Prostate gland (tissue), 2 donors: Measurements from ENCODE around the gene ANKMY1. TPM values are rescaled to one million over a fixed set of nuclear protein-coding genes. Genes with fewer than 3 reads are reported as not detected.

ENCODE experiments used
- DNase-seq: peaks from one replicate; pipeline ENCODE4 v3.0.0-alpha.2; 2019; ENCODE audit warnings: low spot score
- H3K27ac ChIP-seq, 2 donors: fragments of 200-600 bp; sonication (generic); 2 replicates each; pipeline ENCODE4 v1.5.1; 2017 to 2019
- H3K27me3 ChIP-seq: fragments of 200-600 bp; sonication (generic); replicated peaks from 2 replicates; pipeline ENCODE4 v1.5.1; 2019; ENCODE audit not compliant: insufficient read depth
- H3K36me3 ChIP-seq, 2 donors: fragments of 200-600 bp; sonication (generic); 1 replicate in 1 of 2; 2 replicates in 1 of 2; pipeline versions ENCODE4 v1.5.1 to v1.8.1; 2017 to 2019
- H3K4me1 ChIP-seq: fragments of 200-600 bp; sonication (generic); replicated peaks from 2 replicates; pipeline ENCODE4 v1.5.1; 2019
- H3K4me3 ChIP-seq, 2 donors: fragments of 200-600 bp; sonication (generic); 2 replicates each; pipeline ENCODE4 v1.5.1; 2017 to 2019
- H3K9me3 ChIP-seq: fragments of 200-600 bp; sonication (generic); 2 replicates; pipeline ENCODE4 v1.5.1; 2017
- CTCF ChIP-seq, 4 experiments: fragments of 200-600 bp in 2 of 4; fragments of 450-650 bp in 2 of 4; sonication (generic) in 2 of 4; IDR thresholded peaks; 1 replicate in 3 of 4; 2 replicates in 1 of 4; pipeline ENCODE4 v1.5.1; 2016 to 2019; ENCODE audit warnings: antibody characterized with exemption in 4 of 4, mild to moderate bottlenecking in 2 of 4, moderate library complexity in 2 of 4
- POLR2A ChIP-seq: fragments of 450-650 bp; IDR thresholded peaks from one replicate; pipeline ENCODE4 v1.6.1; 2016; ENCODE audit warnings: antibody characterized with exemption, mild to moderate bottlenecking
- POLR2AphosphoS5 ChIP-seq: sonication (generic); formaldehyde crosslinking; IDR thresholded peaks from one replicate; pipeline ENCODE4 v1.6.1; 2017; ENCODE audit warnings: antibody characterized with exemption
- WGBS: methylation state at CpG from one replicate; pipeline ENCODE4 v1.1.5; 2018; 5-methylcytosine and 5-hydroxymethylcytosine counted together
- intact Hi-C: fragments of 100-400 bp; cut with DNase I; formaldehyde crosslinking; loops from one replicate; pipeline ENCODE4 v1.14.2; 2022
- total RNA-seq, 2 donors: library from RNA; depleted of rRNA; stranded (reverse); fragments of >200 nt; gene quantifications; one replicate each; pipeline ENCODE4 v1.1.0, GENCODE V29; 2016

ANKMY1 gene
- total RNA-seq, 2 donors from 2014 or later, result 22.7 to 31.4 TPM

DNA sequence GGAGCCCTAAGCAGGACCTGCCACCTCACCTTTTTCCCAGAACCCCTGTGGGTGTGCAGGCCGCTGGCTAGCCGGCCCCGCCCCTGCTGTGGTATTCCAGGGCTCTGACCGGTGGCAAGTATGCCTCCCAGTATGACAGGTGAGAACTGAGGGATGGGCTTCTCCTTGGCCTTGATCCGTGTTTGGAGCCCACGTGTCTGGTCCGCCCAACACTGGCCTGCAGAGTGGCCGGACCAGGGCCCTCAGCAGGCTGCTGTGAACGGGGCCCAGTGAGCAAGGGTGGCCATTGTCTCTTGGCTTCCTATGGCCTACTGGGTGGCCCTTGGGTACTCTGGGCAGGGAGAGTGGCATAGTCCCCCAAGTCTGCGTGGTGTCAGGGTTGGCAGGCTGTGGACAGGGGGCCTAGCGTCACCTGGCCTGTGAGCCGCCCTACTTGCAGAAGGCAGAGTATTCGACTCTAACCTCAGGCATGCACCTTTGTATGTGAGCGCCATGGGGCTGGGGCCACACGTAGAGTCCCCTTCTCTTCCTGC lies 12.3 kb upstream of the ANKMY1 start:
- H3K9me3 ChIP-seq, result no peaks in the 10 kb centered on the region
- 85% methylated on average over 15 of the region's 15 CpGs for WGBS
- no peak for DNase-seq
- intact Hi-C loops, result loop anchor here (10.0 kb wide), 1 partner anchor 115 kb away; no protein-coding TSS in a partner anchor
- peaks cover 0 to 3% of the 10 kb centered on the region in 2 donors for H3K36me3 ChIP-seq
- no peak overlapping the region for H3K27ac ChIP-seq
- no peak overlapping the region for H3K4me3 ChIP-seq
- TF ChIP-seq CTCF (IDR thresholded peaks at IDR 0.05) (no peak), POLR2AphosphoS5 (no peak), POLR2A (no peak)
- H3K27me3 ChIP-seq, result no peaks in the 10 kb centered on the region
- H3K4me1 ChIP-seq, result peaks cover 26% of the 10 kb centered on the region

- peak overlapping the region; percentile 62 to 65 for H3K4me3 ChIP-seq
- H3K9me3 ChIP-seq, result no peaks in the 10 kb centered on the region
- H3K27ac ChIP-seq, result peak overlapping the region in 1 of 2 donors; percentile 66
- no peaks in the 10 kb centered on the region for H3K27me3 ChIP-seq
- intact Hi-C loops, result loop anchor here (10.0 kb wide), 1 partner anchor 115 kb away; no protein-coding TSS in a partner anchor
- no peaks in the 10 kb centered on the region for H3K36me3 ChIP-seq
- no peak for TF ChIP-seq POLR2A
- TF ChIP-seq POLR2AphosphoS5, result no peak
- no peak for TF ChIP-seq CTCF (IDR thresholded peaks at IDR 0.05)
- peaks cover 26% of the 10 kb centered on the region for H3K4me1 ChIP-seq
- 70% methylated on average over 8 of the region's 9 CpGs for WGBS
- no peak for DNase-seq
Measured at GRCh38 chr2:240569523-240569997, 11.8 kb upstream of the ANKMY1 start.

- H3K36me3 ChIP-seq, result no peaks in the 10 kb centered on the region
- peak; percentile 59 for DNase-seq
- peaks cover 26% of the 10 kb centered on the region for H3K4me1 ChIP-seq
- H3K27ac ChIP-seq, result peak overlapping the region; percentile 66 to 75
- H3K27me3 ChIP-seq, result no peaks in the 10 kb centered on the region
- peak overlapping the region; percentile 62 to 65 for H3K4me3 ChIP-seq
- 2% methylated on average over 52 of the region's 93 CpGs for WGBS
- intact Hi-C loops, result loop anchor here (10.0 kb wide), 1 partner anchor 114 kb away; no protein-coding TSS in a partner anchor
- TF ChIP-seq POLR2A (no peak), POLR2AphosphoS5 (no peak), CTCF (IDR thresholded peaks at IDR 0.05) (no peak)
- H3K9me3 ChIP-seq, result no peaks in the 10 kb centered on the region
Measured at GRCh38 chr2:240568678-240569522, 11.1 kb upstream of the ANKMY1 start.

DNA sequence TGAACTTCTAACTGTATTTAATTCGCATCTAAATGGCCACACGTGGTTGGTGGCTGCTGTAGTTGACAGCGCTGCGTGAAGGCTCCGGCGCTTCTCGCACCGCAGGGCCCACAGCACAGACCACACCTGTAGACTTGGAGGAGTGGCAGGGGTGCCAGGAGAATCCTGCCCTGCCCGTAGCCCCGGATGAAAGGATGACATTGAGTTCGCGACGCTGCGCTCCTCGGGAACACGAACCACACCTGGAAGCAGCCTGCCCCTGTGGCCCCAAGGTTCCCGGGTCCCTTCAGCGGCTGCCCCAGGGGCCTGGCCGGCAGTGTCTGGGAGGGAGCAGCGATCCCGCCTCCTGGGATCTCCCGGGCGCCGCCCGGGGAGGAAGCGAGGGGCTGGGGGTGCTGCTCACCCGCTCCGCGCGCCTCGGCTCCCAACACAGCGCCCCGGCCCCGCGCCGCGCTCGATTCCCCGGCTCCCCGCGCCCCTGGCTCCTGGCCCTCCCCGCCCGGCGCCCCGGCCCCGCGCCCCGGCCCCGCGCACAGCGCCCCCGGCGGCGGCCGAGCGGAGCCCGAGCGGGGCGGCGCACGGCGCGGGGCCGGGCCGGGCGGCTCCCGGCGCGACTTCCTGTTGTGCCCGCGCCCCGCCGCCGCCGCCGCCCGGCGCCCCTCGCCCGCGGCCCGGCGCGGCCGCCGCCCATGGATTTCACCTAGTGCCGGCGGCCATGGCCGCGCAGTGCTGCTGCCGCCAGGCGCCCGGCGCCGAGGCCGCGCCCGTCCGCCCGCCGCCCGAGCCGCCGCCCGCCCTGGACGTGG lies 10.3 kb upstream of the ANKMY1 start, which contains the start of gene RNPEPL1:
TSS of gene RNPEPL1 (plus strand) at position 613 of the 806 bp plus-strand sequence. CDS start at position 716, 103 bp downstream.
- Histone ChIP-seq H3K36me3 (no peaks in the 10 kb centered on the region), H3K9me3 (no peaks in the 10 kb centered on the region), H3K4me3 (peak within 1 kb of the TSS; percentile 63 to 65), H3K27me3 (no peaks in the 10 kb centered on the region), H3K4me1 (peaks cover 26% of the 10 kb centered on the region), H3K27ac (peak within 1 kb of the TSS; percentile 91 to 93)
- DNase-seq, result no peak
- WGBS, result under 1% methylated on average over 57 of the region's 106 CpGs
- TF ChIP-seq CTCF (IDR thresholded peaks at IDR 0.05) (peak in 2 of 4 experiments; percentile 1 to 16), POLR2AphosphoS5 (no peak), POLR2A (no peak)
- intact Hi-C loops, result loop anchor here (10.0 kb wide), 1 partner anchor 113 kb away; no protein-coding TSS in a partner anchor
